ENCODE results near the gene ZNF219. TPM values are rescaled to one million over a fixed set of nuclear protein-coding genes. Genes with fewer than 3 reads are reported as not detected.

The ZNF219 gene
- total RNA-seq, 1 donor from 2014 or later = 43.3 TPM

DNA sequence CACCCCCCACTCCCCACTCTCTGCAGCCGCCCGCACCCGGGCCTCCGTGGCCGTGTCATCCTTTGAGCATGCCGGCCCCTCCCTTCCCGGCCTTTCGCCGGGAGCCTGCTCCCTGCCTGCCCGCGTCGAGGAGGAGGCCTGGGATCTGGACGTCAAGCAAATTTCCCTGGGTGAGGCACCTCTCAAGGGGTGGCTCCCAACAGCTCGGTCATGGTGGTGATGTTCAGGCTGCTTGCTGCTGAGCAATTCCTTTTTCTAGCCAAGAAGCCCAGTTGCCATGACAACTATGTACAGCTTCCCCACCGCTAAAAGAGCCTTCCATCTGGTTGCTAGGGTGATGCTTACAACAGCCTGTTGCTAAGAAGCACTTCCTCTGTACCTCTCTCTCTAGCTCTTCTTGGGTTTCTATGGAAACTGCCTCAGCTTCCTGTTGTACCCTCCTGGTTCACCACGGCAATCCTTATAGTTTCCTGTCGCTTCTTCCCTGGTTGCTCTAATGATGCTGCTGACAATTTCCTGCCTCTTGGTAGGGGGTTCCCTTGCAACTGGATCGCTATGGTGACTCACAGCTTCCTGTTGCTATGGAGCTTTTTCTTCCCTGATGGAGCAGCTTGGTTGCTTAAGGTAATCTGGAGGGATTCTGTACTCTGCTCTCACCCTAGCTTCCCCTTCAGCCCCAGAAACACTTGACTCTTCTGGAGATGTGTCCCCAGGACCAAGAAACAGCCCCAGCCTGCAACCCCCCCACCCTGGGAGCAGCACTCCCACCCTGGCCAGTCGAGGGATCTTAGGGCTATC, 11.0 kb downstream of the ZNF219 start:
- DNase-seq (ENCODE audit: low spot score) = peak; percentile 90

- DNase-seq (ENCODE audit: low spot score) = no peak
Observed at GRCh38 chr14:21086908-21087293, 11.6 kb downstream of the ZNF219 start.

GRCh38 chr14:21084998-21085853, 13.2 kb downstream of the ZNF219 start:
- DNase-seq (ENCODE audit: low spot score) = no peak

DNA sequence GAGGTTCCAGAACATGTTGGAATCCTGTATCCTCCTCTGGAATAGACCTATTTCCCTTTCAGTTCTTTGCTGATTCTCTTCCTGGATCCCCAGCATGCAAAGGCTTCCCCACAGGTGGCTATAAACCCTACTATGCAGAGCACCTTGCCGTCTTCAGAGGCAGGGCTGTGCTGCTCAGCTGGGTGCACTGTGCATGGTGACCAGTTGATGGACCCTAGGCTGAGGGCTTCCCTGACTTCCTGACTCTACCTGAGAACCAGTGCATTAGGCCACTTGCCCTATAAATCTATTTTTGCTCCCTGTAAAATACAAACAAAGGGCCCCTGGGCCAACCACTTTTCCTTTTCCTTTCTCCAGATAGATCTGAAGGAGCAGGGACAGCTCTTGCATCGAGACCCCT, 14.1 kb downstream of the ZNF219 start:
- DNase-seq (ENCODE audit: low spot score) = no peak

DNA sequence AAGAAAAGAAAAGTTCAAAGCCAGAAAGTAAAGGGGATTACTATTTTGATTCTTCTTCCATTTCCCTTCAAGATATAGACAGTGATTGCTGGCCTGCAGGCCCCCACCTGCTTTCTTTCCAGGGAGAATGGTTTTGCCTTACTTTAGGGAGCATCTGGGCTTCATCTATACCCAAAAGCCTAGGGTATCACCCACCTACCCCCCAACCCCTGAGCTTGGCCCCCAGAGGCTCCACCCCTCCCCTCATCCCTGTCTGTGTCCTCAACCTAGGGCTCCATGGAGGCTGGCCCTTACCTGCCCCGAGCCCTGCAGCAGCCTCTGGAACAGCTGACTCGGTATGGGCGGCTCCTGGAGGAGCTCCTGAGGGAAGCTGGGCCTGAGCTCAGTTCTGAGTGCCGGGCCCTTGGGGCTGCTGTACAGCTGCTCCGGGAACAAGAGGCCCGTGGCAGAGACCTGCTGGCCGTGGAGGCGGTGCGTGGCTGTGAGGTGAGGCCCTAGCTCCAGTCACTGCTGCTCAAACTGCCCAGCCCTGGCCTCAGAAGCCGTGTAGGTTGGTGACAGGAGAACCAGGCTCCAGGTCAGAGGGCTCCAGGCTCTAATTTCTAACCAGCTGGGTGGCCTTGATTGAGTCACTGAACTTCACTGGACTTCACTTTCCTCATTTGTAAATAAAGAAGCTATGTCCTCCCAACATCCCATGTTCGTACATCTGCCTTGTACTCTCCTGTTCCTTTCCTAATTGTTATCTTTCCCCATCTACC, 14.7 kb downstream of the ZNF219 start:
- DNase-seq (ENCODE audit: low spot score) = no peak

GRCh38 chr14:21081521-21082142, 16.8 kb downstream of the ZNF219 start:
- no peak for DNase-seq (ENCODE audit: low spot score)

GRCh38 chr14:21078726-21079125, 19.7 kb downstream of the ZNF219 start:
- DNase-seq (ENCODE audit: low spot score) = no peak

DNA sequence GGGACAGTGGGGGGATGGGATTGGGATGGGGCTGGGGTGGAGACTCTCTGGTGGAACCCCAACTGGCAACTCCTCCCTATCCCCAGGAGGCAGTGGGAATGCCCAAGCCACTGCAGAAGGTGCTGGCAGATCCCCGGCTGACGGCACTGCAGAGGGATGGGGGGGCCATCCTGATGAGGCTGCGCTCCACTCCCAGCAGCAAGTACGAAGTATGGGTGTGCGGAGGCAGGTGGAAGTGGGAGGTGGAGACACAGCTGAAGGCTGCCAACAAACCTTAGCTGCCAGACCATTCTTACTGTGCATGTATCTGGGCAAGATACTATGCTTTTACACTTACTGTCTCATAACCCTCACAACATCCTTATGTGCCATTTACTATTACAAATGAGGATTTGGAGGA, 20.2 kb downstream of the ZNF219 start:
- DNase-seq (ENCODE audit: low spot score) = no peak

GRCh38 chr14:21077672-21078071, 20.8 kb downstream of the ZNF219 start:
- DNase-seq (ENCODE audit: low spot score) = no peak

DNA sequence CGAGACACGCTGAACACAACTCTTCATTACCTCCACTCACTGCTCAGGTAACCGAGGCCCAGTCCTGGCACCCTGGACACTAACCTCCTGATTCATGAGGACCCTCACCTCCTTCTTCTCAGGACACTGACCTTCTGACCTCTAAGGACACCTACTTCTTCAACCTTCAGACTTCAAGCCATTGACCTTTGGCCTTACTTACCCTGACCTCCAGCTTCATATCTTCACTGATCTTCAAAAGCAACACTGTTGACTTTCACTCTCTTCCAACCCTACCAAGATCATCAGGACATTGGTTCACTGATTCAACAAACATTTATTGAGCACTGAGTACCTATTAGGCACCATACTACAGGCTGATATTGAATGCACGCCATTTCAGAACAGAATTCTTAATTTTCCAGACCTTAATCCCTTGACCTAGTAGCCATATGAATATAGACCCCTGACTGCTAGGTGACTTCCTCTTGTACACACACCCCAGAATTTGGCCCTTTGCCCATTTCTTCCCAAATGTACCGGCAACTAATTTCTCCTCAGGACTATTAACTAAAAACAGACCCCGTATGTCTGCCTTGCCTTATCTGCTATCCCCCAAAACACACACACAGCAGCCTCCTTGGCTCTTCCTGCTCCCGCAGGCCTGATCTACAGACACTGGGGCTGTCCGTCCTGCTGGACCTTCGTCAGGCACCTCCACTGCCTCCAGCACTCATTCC, 22.6 kb downstream of the ZNF219 start:
- no peak for DNase-seq (ENCODE audit: low spot score)

- DNase-seq (ENCODE audit: low spot score) = no peak
Observed at GRCh38 chr14:21074398-21075272, 23.8 kb downstream of the ZNF219 start.

GRCh38 chr14:21073921-21074320, 24.5 kb downstream of the ZNF219 start:
- no peak for DNase-seq (ENCODE audit: low spot score)

GRCh38 chr14:21072781-21073339, 25.6 kb downstream of the ZNF219 start:
- DNase-seq (ENCODE audit: low spot score) = no peak

GRCh38 chr14:21072031-21072473, 26.4 kb downstream of the ZNF219 start:
- peak; percentile 71 for DNase-seq (ENCODE audit: low spot score)

GRCh38 chr14:21071225-21072030, 27.0 kb downstream of the ZNF219 start:
- DNase-seq (ENCODE audit: low spot score) = peak; percentile 98

DNA sequence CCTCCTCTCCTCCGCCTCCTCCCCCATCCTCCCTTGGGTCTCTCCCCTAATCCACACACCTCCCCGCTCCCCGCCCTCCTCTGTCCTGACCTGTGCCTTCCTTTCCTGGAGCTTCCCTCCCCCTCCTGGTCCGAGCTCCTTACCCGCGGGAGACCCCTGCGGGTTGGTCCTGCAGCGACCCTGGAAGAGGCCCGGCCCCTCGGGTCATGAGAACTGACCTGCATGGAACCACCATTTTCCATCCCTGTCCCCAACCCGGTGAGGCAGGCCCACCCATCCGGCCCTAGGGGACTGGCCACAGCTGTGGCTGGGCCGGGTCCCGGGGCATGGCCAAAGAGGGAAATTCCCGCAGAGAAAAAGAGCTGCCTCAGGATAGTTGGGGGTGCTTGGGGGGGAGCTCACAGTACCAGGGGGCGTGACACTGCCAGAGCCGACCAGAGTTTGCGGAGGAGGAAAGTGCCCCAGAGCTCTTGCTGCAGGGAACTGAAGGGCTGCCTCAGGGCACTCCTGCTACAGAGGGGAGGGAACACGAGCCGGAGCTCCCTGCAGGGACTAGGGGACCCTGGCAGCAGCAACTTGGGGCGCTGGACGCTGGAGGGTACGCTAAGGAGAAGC, 27.7 kb downstream of the ZNF219 start:
- peak; percentile 74 for DNase-seq (ENCODE audit: low spot score)

DNA sequence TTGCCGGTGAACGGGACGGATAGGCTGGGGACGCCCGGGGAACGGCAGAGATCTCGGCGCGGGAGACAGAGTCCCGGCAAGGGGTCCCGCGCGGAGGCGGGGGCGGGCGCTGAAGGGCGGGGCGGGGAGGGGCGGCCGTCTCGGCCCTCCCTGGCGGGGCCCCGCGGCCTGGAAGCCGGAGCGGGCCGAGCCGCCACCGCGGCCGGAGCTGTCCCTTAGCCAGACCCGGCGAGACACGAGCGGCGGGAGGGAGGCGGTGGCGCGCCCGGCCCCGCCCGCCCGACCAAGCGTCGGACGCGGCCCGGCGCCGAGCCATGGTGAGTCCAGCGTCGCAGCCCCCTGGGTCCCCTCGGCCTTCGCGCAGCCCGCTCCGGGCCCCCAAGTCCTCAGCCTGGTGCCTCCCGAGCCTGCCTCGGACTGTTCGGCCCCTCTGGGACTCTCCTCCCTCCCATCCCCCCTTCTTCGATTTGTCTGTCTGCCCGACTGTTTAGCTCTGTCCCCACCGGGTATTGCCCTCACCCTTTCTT, 28.3 kb downstream of the ZNF219 start, which contains the start of gene ARHGEF40:
ARHGEF40 (plus strand) TSS at position 222 of the 527 bp plus-strand sequence; CDS start at position 315, 93 bp downstream.
- DNase-seq (ENCODE audit: low spot score) = peak; percentile 75

All from umbilical cord (tissue), 2 donors.